K562 (cell line): ENCODE data around the gene RWDD1. TPM values are rescaled to one million over a fixed set of nuclear protein-coding genes. Genes with fewer than 3 reads are reported as not detected.

Experiments
- ATAC-seq: fragments of 200-7000 bp; cut with Tn5 transposase; 3 replicates; pipeline ENCODE4 v1.9.1; 2020; ENCODE audit warnings: moderate library complexity
- BruUV-seq: library from RNA; stranded (reverse); fragments of 400-500 nt; replicated peaks from 2 replicates; lab custom pipeline; 2021; lab: Mats Ljungman, UMichigan
- CTCF ChIA-PET: fragments of 300-600 bp; formaldehyde crosslinking; extraction: SDS; loops from one replicate; lab custom pipeline; 2021; ENCODE audit warnings: low intra/inter-chr PET ratio; lab: Yijun Ruan, JAX
- POLR2A ChIA-PET: fragments of 300-600, 350-650 bp; sonication (Branson Sonifier 250); formaldehyde crosslinking; extraction: SDS; loops from one replicate; lab custom pipeline; 2021; ENCODE audit warnings: antibody characterized with exemption, inconsistent platforms; lab: Yijun Ruan, JAX
- DNase-seq, 4 experiments: peaks; one replicate each; pipeline versions ENCODE4 v3.0.0 to v3.0.0-alpha.2; 2011 to 2018; ENCODE audit warnings: low spot score in 3 of 4, mixed read lengths in 3 of 4; ENCODE audit errors: extremely low read depth in 1 of 4
- FAIRE-seq: peaks from 2 replicates; lab custom pipeline; 2011; peaks lifted over from hg19 to GRCh38; lab: Jason Lieb, UNC
- H2AFZ ChIP-seq: 2 replicates; pipeline ENCODE4 v1.6.0; 2011; ENCODE audit warnings: low read depth, low read length, control low read depth, inconsistent platforms
- H3K27ac ChIP-seq: fragments of 200-600 bp; 3 replicates; pipeline ENCODE4 v1.8.0; 2011; ENCODE audit warnings: low read depth, mild to moderate bottlenecking, control low read depth, inconsistent platforms, low read length, moderate library complexity, mixed read lengths; ENCODE audit errors: extremely low read depth
- H3K27me3 ChIP-seq, 2 experiments: fragments of 300-600 bp in 1 of 2; 2 replicates in 1 of 2; 3 replicates in 1 of 2; pipeline versions ENCODE4 v1.6.0 to v1.8.0; 2011; ENCODE audit warnings: inconsistent platforms in 2 of 2, low read length in 2 of 2, mild to moderate bottlenecking in 1 of 2, mixed read lengths in 1 of 2, moderate library complexity in 1 of 2; ENCODE audit not compliant: control insufficient read depth in 2 of 2, insufficient read depth in 2 of 2
- H3K36me3 ChIP-seq: fragments of 300-600 bp; 3 replicates; pipeline ENCODE4 v1.8.0; 2011; ENCODE audit warnings: mild to moderate bottlenecking, low read length, inconsistent platforms; ENCODE audit not compliant: control insufficient read depth, insufficient read depth
- H3K4me1 ChIP-seq, 2 experiments: fragments of 200-600 bp in 1 of 2; replicated peaks in 1 of 2; 2 replicates in 1 of 2; 3 replicates in 1 of 2; pipeline versions ENCODE4 v1.5.1 to v1.8.0; 2011; ENCODE audit warnings: inconsistent platforms in 2 of 2, low read length in 2 of 2, mild to moderate bottlenecking in 1 of 2, mixed read lengths in 1 of 2, moderate library complexity in 1 of 2; ENCODE audit not compliant: control insufficient read depth in 2 of 2, insufficient read depth in 2 of 2
- H3K4me2 ChIP-seq: 2 replicates; pipeline ENCODE4 v1.6.1; 2011; ENCODE audit warnings: low read length, control low read depth, inconsistent platforms, mixed read lengths; ENCODE audit not compliant: insufficient read depth
- H3K4me3 ChIP-seq: fragments of 200-600 bp; sonication (generic), shearing (Covaris generic); 2 replicates; pipeline ENCODE4 v1.5.1; 2016; ENCODE audit warnings: control low read depth, inconsistent platforms
- H3K79me2 ChIP-seq: fragments of 200-600 bp; 3 replicates; pipeline ENCODE4 v1.8.0; 2011; ENCODE audit warnings: low read length, inconsistent platforms; ENCODE audit not compliant: control insufficient read depth, insufficient read depth
- H3K9ac ChIP-seq, 2 experiments: 2 replicates each; pipeline versions ENCODE4 v1.6.0 to v1.6.1; 2011; ENCODE audit warnings: low read depth in 2 of 2, low read length in 2 of 2, control low read depth in 1 of 2, inconsistent platforms in 1 of 2, mild to moderate bottlenecking in 1 of 2, mixed read lengths in 1 of 2; ENCODE audit not compliant: insufficient read depth in 1 of 2
- H3K9me1 ChIP-seq: one replicate; pipeline ENCODE4 v1.6.0; 2011; ENCODE audit warnings: inconsistent platforms, mild to moderate bottlenecking, low read length, moderate library complexity; ENCODE audit not compliant: control insufficient read depth, insufficient read depth
- H3K9me3 ChIP-seq: replicated peaks from 2 replicates; pipeline ENCODE4 v1.5.1; 2011; ENCODE audit warnings: low read depth, low read length, inconsistent platforms; ENCODE audit not compliant: control insufficient read depth, insufficient read depth
- H4K20me1 ChIP-seq: replicated peaks from 2 replicates; pipeline ENCODE4 v1.6.1; 2011; ENCODE audit warnings: low read length, inconsistent platforms, mixed read lengths; ENCODE audit not compliant: control insufficient read depth, insufficient read depth
- CTBP1 ChIP-seq: fragments of 450-650 bp; IDR thresholded peaks from 2 replicates; pipeline ENCODE4 v1.6.1; 2016; ENCODE audit warnings: borderline replicate concordance
- FIP1L1 ChIP-seq: fragments of 200-400 bp; formaldehyde crosslinking; IDR thresholded peaks from 2 replicates; pipeline ENCODE4 v1.6.1; 2018; ENCODE audit warnings: mild to moderate bottlenecking, low read depth, low read length; ENCODE audit not compliant: poor library complexity, severe bottlenecking
- MEIS2 ChIP-seq: fragments of 450-650 bp; IDR thresholded peaks from 2 replicates; pipeline ENCODE4 v1.6.1; 2014; ENCODE audit warnings: mild to moderate bottlenecking; ENCODE audit not compliant: partially characterized antibody
- NFIC ChIP-seq: fragments of 450-650 bp; IDR thresholded peaks from 2 replicates; pipeline ENCODE4 v1.6.1; 2017; ENCODE audit warnings: mild to moderate bottlenecking, inconsistent platforms
- NR4A1 ChIP-seq, 2 experiments: fragments of 250-450 bp in 1 of 2; fragments of 450-650 bp in 1 of 2; sonication (Bioruptor Pico) in 1 of 2; IDR thresholded peaks; 2 replicates each; pipeline versions ENCODE4 v1.4.0 to v1.6.1; 2016 to 2020; ENCODE audit warnings: mild to moderate bottlenecking in 2 of 2, missing compliant biosample characterization in 1 of 2, missing genetic modification characterization in 1 of 2, moderate library complexity in 1 of 2
- PBX2 ChIP-seq, 2 experiments: IDR thresholded peaks in 1 of 2; conservative IDR thresholded peaks in 1 of 2; 2 replicates each; pipeline ENCODE4 v1.6.1; 2016; ENCODE audit warnings: low read depth in 2 of 2, mild to moderate bottlenecking in 1 of 2, missing compliant biosample characterization in 1 of 2, missing genetic modification characterization in 1 of 2, moderate library complexity in 1 of 2
- SRSF1 ChIP-seq: fragments of 200-400 bp; formaldehyde crosslinking; IDR thresholded peaks from 2 replicates; pipeline ENCODE4 v1.6.1; 2017; ENCODE audit warnings: mild to moderate bottlenecking, low read depth, low read length, moderate library complexity
- TEAD1 ChIP-seq, 2 experiments: fragments of 450-650 bp in 1 of 2; sonication (generic) in 1 of 2; formaldehyde crosslinking; IDR thresholded peaks; 2 replicates each; pipeline versions ENCODE4 v1.4.0 to v1.8.0; 2020 to 2022; ENCODE audit warnings: mild to moderate bottlenecking in 2 of 2, missing genetic modification reagents in 1 of 2
- TEAD4 ChIP-seq, 2 experiments: sonication (generic) in 1 of 2; formaldehyde crosslinking in 1 of 2; IDR thresholded peaks; 2 replicates each; pipeline versions ENCODE4 v1.6.1 to v1.8.0; 2012 to 2022; ENCODE audit warnings: borderline replicate concordance in 1 of 2, inconsistent platforms in 1 of 2, low read length in 1 of 2, mild to moderate bottlenecking in 1 of 2, missing genetic modification reagents in 1 of 2
- ZNF561 ChIP-seq: fragments of 450-650 bp; formaldehyde crosslinking; conservative IDR thresholded peaks from 2 replicates; pipeline ENCODE4 v1.4.0; 2020; ENCODE audit warnings: mild to moderate bottlenecking, moderate library complexity
- WGBS: fragments of 100-300 bp; shearing (Covaris generic); methylation state at CpG from one replicate; pipeline ENCODE4 v1.1.6; 2016; ENCODE audit warnings: low coverage, mixed read lengths; ENCODE audit not compliant: insufficient coverage; ENCODE audit errors: missing lambda C conversion rate; 5-methylcytosine and 5-hydroxymethylcytosine counted together
- in situ Hi-C: fragments of 300-500 bp; cut with MboI; formaldehyde crosslinking; loops from 4 replicates; pipeline ENCODE4 v1.15.0; 2018; ENCODE audit warnings: inconsistent platforms, mixed read lengths
- intact Hi-C: fragments of 100-400 bp; cut with micrococcal nuclease; formaldehyde crosslinking; loops from 2 replicates; pipeline ENCODE4 v1.14.2; 2022
- polyA plus RNA-seq, 8 experiments: library from polyadenylated mRNA; depleted of rRNA in 4 of 8; stranded (reverse) in 5 of 8; unstranded in 3 of 8; fragments of >200 nt; fragmentation: Nextera tagmentation in 2 of 8; fragmentation: Illumina TruSeq in 1 of 8; extraction: Ambion mirVana in 2 of 8; extraction: Trizol in 1 of 8; gene quantifications; 2 replicates each; pipeline versions ENCODE4 v1.2.1 to v1.2.3, GENCODE V29; 2011 to 2014; ENCODE audit warnings: inconsistent platforms in 1 of 8, missing spikeins in 1 of 8
- total RNA-seq, 7 experiments: library from RNA; depleted of rRNA in 6 of 7; stranded (reverse); fragments of >200 nt in 6 of 7; fragmentation: Illumina TruSeq in 2 of 7; extraction: Trizol in 2 of 7; gene quantifications; 2 replicates each; pipeline versions ENCODE4 v1.2.1 to v1.2.3, GENCODE V29; 2011 to 2021; ENCODE audit warnings: low replicate concordance in 1 of 7

RWDD1 gene
- total and polyA plus RNA-seq, 9 of the 15 experiments (the other 6 are each of a cell fraction or from before 2014, with no cell fraction given): 31.9 to 89.8 (median 48.7) TPM

- peaks cover 8 to 15% of the 10 kb centered on the region in 2 experiments; a peak in 4 of 5 replicates for H3K4me1 ChIP-seq
- DNase-seq: peak in 1 of 4 experiments; percentile 53
- no peaks in the 10 kb centered on the region for H3K79me2 ChIP-seq
- in situ Hi-C loops: loop anchor here (10.0 kb wide), 1 partner anchor 273 kb away; no protein-coding TSS in a partner anchor
- no TSS peak for BruUV-seq
- no peaks in the 10 kb centered on the region for H3K9me1 ChIP-seq
- intact Hi-C loops: no loop called here
- WGBS: 4% methylated on average over 5 of the region's 5 CpGs
- H3K9me3 ChIP-seq: no peaks in the 10 kb centered on the region
- H2AFZ ChIP-seq: 0 out of 2 replicates have a peak overlapping the region, but pooled peaks have one; percentile 13
- H3K4me2 ChIP-seq: no peak overlapping the region
- H3K27me3 ChIP-seq: no peaks in the 10 kb centered on the region; a peak in 1 of 5 replicates
- no peak for FAIRE-seq
- POLR2A ChIA-PET: interaction anchor here (1.0 kb wide), 1 partner anchor 15 kb away, joined by 3 read pairs; no protein-coding TSS in a partner anchor
- no peak for ATAC-seq
- H3K36me3 ChIP-seq: no peaks in the 10 kb centered on the region
- H4K20me1 ChIP-seq: no peaks in the 10 kb centered on the region
- no peak for TF ChIP-seq ZNF561 (CRISPR knock-in tag)
- peak in 1 of 2 experiments; percentile 36; a peak in 1 of 4 replicates for TF ChIP-seq TEAD1 (CRISPR knock-in tag; IDR thresholded peaks at IDR 0.05)
- TF ChIP-seq MEIS2: peak; percentile 29
- no peak for TF ChIP-seq PBX2 (CRISPR knock-in tag; IDR thresholded peaks at IDR 0.05; ENCODE audit: low read depth)
- TF ChIP-seq PBX2 (tag; conservative IDR thresholded peaks at IDR 0.05; ENCODE audit: low read depth): 0 out of 2 replicates have a peak, but pooled peaks have one; percentile 20
- no peak for TF ChIP-seq FIP1L1
- peak; percentile 73 for TF ChIP-seq CTBP1
- no peak for TF ChIP-seq NR4A1 (CRISPR knock-in tag; IDR thresholded peaks at IDR 0.05)
- TF ChIP-seq NR4A1 (tag; IDR thresholded peaks at IDR 0.05): no peak
- TF ChIP-seq TEAD4 (IDR thresholded peaks at IDR 0.05; ENCODE audit: low read length): peak; percentile 38; the same call in 1 of the 2 replicates
- no peak for TF ChIP-seq TEAD4 (CRISPR knock-in tag; IDR thresholded peaks at IDR 0.05; ENCODE audit: borderline replicate concordance)
- TF ChIP-seq NFIC: peak; percentile 71
- TF ChIP-seq SRSF1: no peak
- H3K27ac ChIP-seq: no peak overlapping the region
- CTCF ChIA-PET: interaction anchor here (1.2 kb wide), 1 partner anchor 25 kb away, joined by 3 read pairs; no protein-coding TSS in a partner anchor
- H3K9ac ChIP-seq: no peak overlapping the region
- no peak overlapping the region for H3K4me3 ChIP-seq
These were observed 13.4 kb upstream of the RWDD1 start for GRCh38 chr6:116557893-116558292.
